CD14-positive monocyte (primary cell): ENCODE results near the gene DALRD3. TPM values are rescaled to one million over a fixed set of nuclear protein-coding genes. Genes with fewer than 3 reads are reported as not detected.

Experiments used
- DNase-seq, 3 donors: peaks; one replicate each; pipeline ENCODE4 v3.0.0-alpha.2; 2011 to 2022
- H2AFZ ChIP-seq: 2 replicates; pipeline ENCODE4 v1.6.0; 2012; ENCODE audit warnings: mild to moderate bottlenecking, low read depth, low read length, inconsistent platforms; ENCODE audit not compliant: insufficient read depth, poor library complexity, severe bottlenecking
- H3K27ac ChIP-seq, 2 donors: 1 replicate in 1 of 2; 2 replicates in 1 of 2; pipeline ENCODE4 v1.5.1; 2012 to 2013; ENCODE audit warnings: low read length in 2 of 2, control low read depth in 1 of 2, inconsistent platforms in 1 of 2, low read depth in 1 of 2, mild to moderate bottlenecking in 1 of 2
- H3K27me3 ChIP-seq, 2 donors: one replicate each; pipeline versions ENCODE4 v1.6.0 to v1.6.1; 2011 to 2013; ENCODE audit warnings: low read length in 2 of 2; ENCODE audit not compliant: control insufficient read depth in 2 of 2, insufficient read depth in 2 of 2
- H3K36me3 ChIP-seq, 2 donors: replicated peaks in 1 of 2; 1 replicate in 1 of 2; 2 replicates in 1 of 2; pipeline versions ENCODE4 v1.5.1 to v1.6.1; 2012 to 2013; ENCODE audit warnings: low read length in 2 of 2, control low read depth in 1 of 2, inconsistent platforms in 1 of 2, mild to moderate bottlenecking in 1 of 2; ENCODE audit not compliant: insufficient read depth in 2 of 2, control insufficient read depth in 1 of 2
- H3K4me1 ChIP-seq, 2 donors: 1 replicate in 1 of 2; 2 replicates in 1 of 2; pipeline versions ENCODE4 v1.5.1 to v1.6.1; 2012 to 2013; ENCODE audit warnings: low read length in 2 of 2, control low read depth in 1 of 2, inconsistent platforms in 1 of 2, mild to moderate bottlenecking in 1 of 2, moderate library complexity in 1 of 2; ENCODE audit not compliant: insufficient read depth in 2 of 2, control insufficient read depth in 1 of 2
- H3K4me2 ChIP-seq: replicated peaks from 2 replicates; pipeline ENCODE3; 2012; ENCODE audit warnings: low read length, moderate library complexity, mild to moderate bottlenecking; ENCODE audit not compliant: poor library complexity, severe bottlenecking; ENCODE audit errors: extremely low read depth
- H3K4me3 ChIP-seq, 3 experiments: fragments of 200-600 bp in 1 of 3; sonication (generic) in 1 of 3; replicated peaks in 1 of 3; 1 replicate in 2 of 3; 2 replicates in 1 of 3; pipeline ENCODE4 v1.5.1; 2011 to 2013; ENCODE audit warnings: low read length in 3 of 3, mild to moderate bottlenecking in 3 of 3, control low read depth in 2 of 3, low read depth in 2 of 3, inconsistent platforms in 1 of 3, moderate library complexity in 1 of 3
- H3K79me2 ChIP-seq: 2 replicates; pipeline ENCODE4 v1.6.0; 2012; ENCODE audit warnings: mild to moderate bottlenecking, control low read depth, inconsistent platforms, low read length, moderate library complexity; ENCODE audit not compliant: insufficient read depth
- H3K9ac ChIP-seq: 2 replicates; pipeline ENCODE4 v1.6.0; 2017; ENCODE audit warnings: low read length, mild to moderate bottlenecking; ENCODE audit not compliant: insufficient read depth, poor library complexity, severe bottlenecking
- H3K9me3 ChIP-seq, 2 donors: replicated peaks in 1 of 2; 1 replicate in 1 of 2; 2 replicates in 1 of 2; pipeline versions ENCODE4 v1.5.1 to v1.6.1; 2012 to 2013; ENCODE audit warnings: low read length in 2 of 2, control low read depth in 1 of 2; ENCODE audit not compliant: control insufficient read depth in 1 of 2, insufficient read depth in 1 of 2
- H4K20me1 ChIP-seq: 2 replicates; pipeline ENCODE4 v1.6.0; 2012; ENCODE audit warnings: mild to moderate bottlenecking, low read length, control low read depth, moderate library complexity; ENCODE audit not compliant: insufficient read depth
- H3K27ac Mint-ChIP-seq, 7 donors: one replicate each; pipeline ENCODE4 v1.8.0; 2020; ENCODE audit warnings: mild to moderate bottlenecking in 7 of 7, mixed read lengths in 7 of 7, moderate library complexity in 6 of 7, inconsistent platforms in 2 of 7
- H3K27me3 Mint-ChIP-seq, 3 donors: one replicate each; pipeline ENCODE4 v1.8.0; 2021 to 2022; ENCODE audit warnings: low read depth in 3 of 3, mild to moderate bottlenecking in 3 of 3, mixed read lengths in 3 of 3, moderate library complexity in 3 of 3, inconsistent platforms in 1 of 3
- H3K36me3 Mint-ChIP-seq, 2 donors: one replicate each; pipeline ENCODE4 v1.8.0; 2020; ENCODE audit warnings: mixed read lengths in 2 of 2, inconsistent platforms in 1 of 2, mild to moderate bottlenecking in 1 of 2
- H3K4me1 Mint-ChIP-seq: one replicate; pipeline ENCODE4 v1.8.0; 2020; ENCODE audit warnings: mild to moderate bottlenecking, mixed read lengths
- H3K4me3 Mint-ChIP-seq, 2 donors: one replicate each; pipeline ENCODE4 v1.8.0; 2020; ENCODE audit warnings: mild to moderate bottlenecking in 2 of 2, mixed read lengths in 2 of 2, moderate library complexity in 1 of 2
- H3K9me3 Mint-ChIP-seq, 7 donors: one replicate each; pipeline ENCODE4 v1.8.0; 2020 to 2022; ENCODE audit warnings: mixed read lengths in 7 of 7, mild to moderate bottlenecking in 6 of 7, moderate library complexity in 6 of 7, inconsistent platforms in 2 of 7
- WGBS: methylation state at CpG from one replicate; pipeline ENCODE4 v1.1.5; 2013; ENCODE audit warnings: missing lambda C conversion rate; ENCODE audit not compliant: insufficient coverage; 5-methylcytosine and 5-hydroxymethylcytosine counted together
- intact Hi-C, 2 donors: fragments of 100-400 bp; cut with micrococcal nuclease; formaldehyde crosslinking; loops; one replicate each; pipeline versions ENCODE4 v1.15.0 to v1.15.1; 2023
- polyA plus RNA-seq, 3 donors: library from polyadenylated mRNA; depleted of rRNA in 1 of 3; unstranded in 2 of 3; stranded (reverse) in 1 of 3; fragments of 300-500 nt in 2 of 3; fragments of >200 nt in 1 of 3; fragmentation: Illumina TruSeq in 2 of 3; gene quantifications; 1 replicate in 2 of 3; 2 replicates in 1 of 3; pipeline ENCODE4 v1.2.3, GENCODE V29; 2012 to 2021
- TF ChIP-seq, protein P1 (sequence below): fragments of 200-600 bp; IDR thresholded peaks from one replicate; pipeline ENCODE4 v1.8.0; 2022; ENCODE audit warnings: antibody characterized with exemption, mild to moderate bottlenecking

Gene DALRD3
- polyA plus RNA-seq, 3 donors: 15.0 to 42.1 (median 20.0) TPM

DNA sequence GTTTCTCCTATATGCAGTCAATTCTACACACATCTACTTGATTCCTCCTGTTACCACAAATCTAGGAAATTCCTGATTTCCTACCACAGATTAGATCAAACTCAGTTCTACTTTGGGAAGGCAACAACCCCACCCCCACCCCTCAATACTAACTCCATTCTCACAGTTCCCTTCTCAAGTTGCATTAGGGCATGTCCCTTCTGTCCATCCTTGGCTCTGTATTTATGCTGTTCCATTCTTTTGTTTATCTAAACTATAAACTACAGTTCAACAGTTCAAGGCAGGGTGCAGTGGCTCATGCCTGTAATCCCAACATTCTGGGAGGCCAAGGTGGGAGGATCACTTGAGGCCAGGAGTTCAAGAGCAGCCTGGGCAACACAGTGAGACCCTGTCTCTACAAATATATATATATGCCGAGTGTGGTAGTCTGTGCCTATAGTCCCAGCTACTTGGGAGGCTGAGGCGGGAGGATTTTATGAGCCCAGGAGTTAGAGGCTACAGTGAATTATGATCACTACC lies 36.0 kb upstream of the DALRD3 start:
- Histone ChIP-seq H3K9ac (no peak overlapping the region), H3K27me3 (no peaks in the 10 kb centered on the region), H3K4me2 (no peak overlapping the region), H3K79me2 (peaks cover 23% of the 10 kb centered on the region), H3K4me3 (no peak overlapping the region), H3K27ac (peak overlapping the region in 1 of 2 donors; percentile 17), H3K36me3 (peaks cover 51 to 85% of the 10 kb centered on the region in 2 donors), H2AFZ (no peak overlapping the region), H4K20me1 (peaks cover 45% of the 10 kb centered on the region), H3K9me3 (no peaks in the 10 kb centered on the region), H3K4me1 (no peaks in the 10 kb centered on the region)
- no CpG with 5 or more reads among the region's 2 CpGs for WGBS
- TF ChIP-seq, protein P1, sequence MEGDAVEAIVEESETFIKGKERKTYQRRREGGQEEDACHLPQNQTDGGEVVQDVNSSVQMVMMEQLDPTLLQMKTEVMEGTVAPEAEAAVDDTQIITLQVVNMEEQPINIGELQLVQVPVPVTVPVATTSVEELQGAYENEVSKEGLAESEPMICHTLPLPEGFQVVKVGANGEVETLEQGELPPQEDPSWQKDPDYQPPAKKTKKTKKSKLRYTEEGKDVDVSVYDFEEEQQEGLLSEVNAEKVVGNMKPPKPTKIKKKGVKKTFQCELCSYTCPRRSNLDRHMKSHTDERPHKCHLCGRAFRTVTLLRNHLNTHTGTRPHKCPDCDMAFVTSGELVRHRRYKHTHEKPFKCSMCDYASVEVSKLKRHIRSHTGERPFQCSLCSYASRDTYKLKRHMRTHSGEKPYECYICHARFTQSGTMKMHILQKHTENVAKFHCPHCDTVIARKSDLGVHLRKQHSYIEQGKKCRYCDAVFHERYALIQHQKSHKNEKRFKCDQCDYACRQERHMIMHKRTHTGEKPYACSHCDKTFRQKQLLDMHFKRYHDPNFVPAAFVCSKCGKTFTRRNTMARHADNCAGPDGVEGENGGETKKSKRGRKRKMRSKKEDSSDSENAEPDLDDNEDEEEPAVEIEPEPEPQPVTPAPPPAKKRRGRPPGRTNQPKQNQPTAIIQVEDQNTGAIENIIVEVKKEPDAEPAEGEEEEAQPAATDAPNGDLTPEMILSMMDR: no peak
- no peak for DNase-seq
- Mint-ChIP-seq H3K9me3 (no peaks in the 10 kb centered on the region), H3K27me3 (peaks cover 0 to 2% (median 0%) of the 10 kb centered on the region in 3 donors), H3K4me1 (no peaks in the 10 kb centered on the region), H3K4me3 (no peak overlapping the region), H3K36me3 (peaks cover 59 to 87% of the 10 kb centered on the region in 2 donors), H3K27ac (peak overlapping the region in 2 of 7 donors; percentile 15 to 27)
- intact Hi-C loops: no loop called here

DNA sequence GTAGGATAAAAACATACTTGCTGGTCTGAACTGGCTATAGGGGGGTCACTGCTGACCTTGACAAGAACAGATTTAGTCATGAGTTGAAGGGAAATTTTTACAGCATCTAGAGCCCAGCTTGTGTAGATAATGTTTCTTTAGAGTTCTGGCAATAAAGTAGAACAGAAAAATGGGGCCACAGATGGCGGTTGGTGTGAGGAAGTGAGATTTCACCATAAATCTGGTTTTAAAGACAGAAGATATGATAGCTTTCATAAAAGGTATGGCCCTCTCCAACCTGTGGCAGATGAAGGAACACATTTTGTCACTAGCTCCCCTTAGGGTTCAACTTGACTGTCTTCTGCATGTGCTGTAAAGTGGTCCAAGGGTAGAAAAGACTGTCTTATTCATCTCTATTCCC lies 35.2 kb upstream of the DALRD3 start:
- Histone ChIP-seq H3K79me2 (peaks cover 23% of the 10 kb centered on the region), H3K36me3 (peaks cover 55 to 90% of the 10 kb centered on the region in 2 donors), H3K4me2 (no peak overlapping the region), H3K27ac (no peak overlapping the region), H3K9me3 (no peaks in the 10 kb centered on the region), H3K9ac (no peak overlapping the region), H3K4me3 (no peak overlapping the region), H3K4me1 (no peaks in the 10 kb centered on the region), H4K20me1 (peaks cover 44% of the 10 kb centered on the region), H3K27me3 (no peaks in the 10 kb centered on the region), H2AFZ (no peak overlapping the region)
- no peaks in the 10 kb centered on the region for H3K4me1 Mint-ChIP-seq
- intact Hi-C loops: no loop called here
- TF ChIP-seq, protein P1: no peak
- no peaks in the 10 kb centered on the region for H3K9me3 Mint-ChIP-seq
- DNase-seq: no peak
- H3K27me3 Mint-ChIP-seq: peaks cover 0 to 2% (median 0%) of the 10 kb centered on the region in 3 donors
- WGBS: 20% methylated on average over 1 of the region's 1 CpG
- H3K27ac Mint-ChIP-seq: no peak overlapping the region
- no peak overlapping the region for H3K4me3 Mint-ChIP-seq
- H3K36me3 Mint-ChIP-seq: peaks cover 59 to 82% of the 10 kb centered on the region in 2 donors
